NCI-H1417 treated with DMSO at 0.1 percent for 48 hours (cell line): ENCODE data around the gene ZBTB17.

Source experiments
- DNase-seq: peaks from one replicate; lab custom pipeline; 2025; lab: John Stamatoyannopoulos, UW

ZBTB17 gene

GRCh38 chr1:15960808-15961207 is 15.1 kb downstream of the ZBTB17 start:
- no peak for DNase-seq

DNA sequence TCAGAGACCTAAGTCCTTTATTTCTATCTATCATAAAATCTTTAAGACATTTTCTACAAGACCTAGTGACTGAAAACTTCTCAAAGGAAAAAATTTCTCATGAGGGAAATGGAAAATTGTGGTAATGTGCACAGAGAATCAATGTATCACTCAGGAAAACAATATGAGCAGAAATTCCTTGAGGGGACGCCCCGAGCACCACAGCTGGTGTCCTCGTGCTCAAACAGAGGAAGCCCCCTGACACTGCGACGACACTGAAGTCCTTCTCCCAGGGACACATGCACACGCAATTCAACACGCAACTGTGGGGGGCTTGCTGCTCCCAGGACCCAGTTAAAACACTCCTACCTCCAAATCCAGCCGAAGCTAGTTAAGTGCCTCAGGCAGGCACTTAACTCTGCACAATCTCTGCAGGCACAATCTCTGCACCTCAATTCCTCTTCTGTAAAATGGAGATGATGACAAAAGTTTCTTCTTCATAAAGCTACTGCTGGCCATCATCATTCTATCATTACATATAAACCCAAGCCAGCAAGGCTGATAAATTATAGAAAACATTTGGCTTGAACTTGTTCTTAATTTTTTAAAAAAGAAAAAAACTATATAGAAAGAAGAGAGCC is 16.0 kb downstream of the ZBTB17 start:
- no peak for DNase-seq

DNA sequence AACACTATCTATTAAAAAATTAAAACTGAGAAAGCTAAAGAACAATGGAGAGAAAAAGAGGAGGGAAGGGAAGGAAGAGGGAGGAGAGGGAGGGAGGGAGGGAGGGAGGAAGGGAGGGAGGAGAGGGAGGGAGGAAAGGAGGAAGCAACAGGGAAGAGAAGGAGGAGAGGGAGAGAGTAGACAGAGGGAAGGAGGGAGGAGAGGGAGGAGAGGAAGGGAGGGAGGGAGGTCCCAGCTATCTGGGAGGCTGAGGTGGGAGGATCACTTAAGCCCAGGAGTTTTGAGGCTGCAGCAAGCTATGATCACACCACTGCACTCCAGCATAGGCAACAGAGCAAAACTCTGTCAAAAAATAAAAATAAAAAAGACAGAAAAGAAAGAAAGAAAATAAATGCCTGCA is 16.5 kb downstream of the ZBTB17 start:
- DNase-seq, result no peak

DNA sequence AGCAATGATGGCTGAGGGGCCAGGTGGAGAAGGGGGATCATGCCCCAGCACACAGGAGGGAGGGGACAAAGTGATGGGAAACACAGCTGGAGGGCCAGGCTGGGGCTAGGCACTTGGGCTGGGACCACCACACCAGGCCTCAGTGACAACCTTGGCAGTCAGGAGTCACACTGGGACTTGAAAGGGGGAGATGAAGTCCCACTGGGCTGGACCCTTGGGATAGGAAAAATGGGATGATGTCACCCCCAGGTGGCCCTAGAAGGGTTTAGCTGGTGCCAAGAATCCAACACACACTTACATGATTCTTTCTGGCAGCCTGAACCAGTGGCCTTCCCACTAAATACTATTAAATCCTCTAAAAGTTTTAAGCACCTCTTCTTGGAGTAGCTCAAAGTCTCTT is 17.1 kb downstream of the ZBTB17 start:
- no peak for DNase-seq

- no peak for DNase-seq
Observed at GRCh38 chr1:15958111-15958510, 17.8 kb downstream of the ZBTB17 start.

GRCh38 chr1:15957221-15958095 is 18.4 kb downstream of the ZBTB17 start:
- DNase-seq, result no peak

GRCh38 chr1:15956150-15956549 is 19.8 kb downstream of the ZBTB17 start:
- no peak for DNase-seq

GRCh38 chr1:15955552-15955951 is 20.3 kb downstream of the ZBTB17 start:
- no peak for DNase-seq

- no peak for DNase-seq
Observed at GRCh38 chr1:15954316-15954715, 21.6 kb downstream of the ZBTB17 start.

DNA sequence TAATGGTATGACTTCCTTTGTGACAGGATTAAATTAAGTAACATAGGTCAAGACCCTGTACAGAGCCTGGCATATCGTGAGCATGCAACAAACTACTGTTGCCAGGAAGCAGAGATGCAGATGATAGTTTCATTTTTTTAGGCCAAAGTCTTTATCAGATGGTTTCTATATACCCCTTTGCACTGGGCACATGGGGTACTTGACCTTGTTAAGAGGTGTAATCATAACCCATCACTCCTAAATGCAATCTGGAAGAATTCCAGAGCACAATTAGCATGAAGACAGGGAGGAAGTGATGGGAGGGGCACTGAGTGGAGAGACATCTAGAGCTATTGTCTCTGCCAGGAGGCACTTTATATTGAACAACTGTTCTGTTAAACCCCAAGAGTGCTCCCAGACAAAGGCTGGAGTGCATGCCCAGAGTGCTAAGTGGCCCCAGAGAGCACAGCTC is 22.1 kb downstream of the ZBTB17 start:
- DNase-seq, result peak; percentile 82

GRCh38 chr1:15953294-15953771 is 22.6 kb downstream of the ZBTB17 start:
- no peak for DNase-seq

- DNase-seq, result no peak
Observed at GRCh38 chr1:15952317-15953258, 23.3 kb downstream of the ZBTB17 start.

GRCh38 chr1:15951341-15952153 is 24.4 kb downstream of the ZBTB17 start:
- no peak for DNase-seq

DNA sequence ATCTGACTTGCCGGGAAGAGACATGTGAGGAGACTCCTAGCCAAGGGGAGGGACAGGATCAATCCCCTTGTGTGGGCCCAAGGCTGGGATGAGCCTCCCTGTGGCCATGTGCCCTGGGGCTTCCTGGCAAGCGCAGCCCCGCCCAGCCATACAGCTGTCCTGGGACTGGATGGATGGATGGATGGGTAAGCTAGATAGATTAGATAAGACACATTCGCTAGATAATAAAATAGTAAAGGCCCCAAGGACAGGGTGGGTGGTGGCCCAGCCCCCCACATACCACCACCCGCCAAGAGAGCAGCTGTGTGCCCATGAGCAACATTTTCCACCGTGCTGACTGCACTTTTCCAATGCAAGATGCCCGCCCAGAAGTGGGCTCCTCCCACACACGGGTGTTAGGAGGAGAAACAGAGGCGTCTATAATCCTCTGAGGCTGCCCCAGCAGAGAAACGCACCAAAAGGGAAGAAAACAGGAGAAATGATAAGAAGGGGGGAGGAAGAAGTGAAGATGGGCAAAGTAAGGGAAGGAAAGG is 25.1 kb downstream of the ZBTB17 start:
- no peak for DNase-seq

- DNase-seq, result no peak
Observed at GRCh38 chr1:15950302-15950701, 25.6 kb downstream of the ZBTB17 start.

- no peak for DNase-seq
Observed at GRCh38 chr1:15949453-15950245, 26.3 kb downstream of the ZBTB17 start.

- DNase-seq, result no peak
Observed at GRCh38 chr1:15948595-15949452, 27.1 kb downstream of the ZBTB17 start.

DNA sequence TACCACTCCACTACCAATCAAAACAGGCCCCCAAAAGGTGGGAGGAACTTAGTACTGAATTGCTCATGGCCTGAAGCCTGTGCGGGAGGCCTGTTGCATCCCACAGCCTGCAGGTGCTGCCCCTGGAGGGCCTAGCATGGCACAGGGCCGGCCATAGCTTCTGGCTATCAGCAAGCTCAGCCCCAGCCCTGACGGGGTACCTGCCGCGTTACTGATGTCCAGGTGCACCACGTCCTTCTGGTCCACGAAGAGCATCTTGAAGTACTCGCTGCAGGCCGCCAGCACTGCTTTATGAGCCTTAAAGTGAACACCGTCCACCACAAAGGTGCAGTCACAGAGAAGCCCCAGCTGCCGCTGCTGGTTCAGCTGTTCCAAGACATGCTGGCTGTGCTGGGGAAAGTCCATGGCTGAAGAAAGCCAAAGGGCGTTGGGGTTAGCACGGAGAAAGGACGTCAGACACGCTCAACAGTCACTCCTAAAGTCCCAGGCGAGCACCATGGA is 27.8 kb downstream of the ZBTB17 start:
- DNase-seq, result no peak
